NCI-H1694 (cell line): ENCODE results near the gene HOXC11.

Experiments used
- DNase-seq: peaks from one replicate; lab custom pipeline; 2025; lab: John Stamatoyannopoulos, UW

HOXC11 gene

DNA sequence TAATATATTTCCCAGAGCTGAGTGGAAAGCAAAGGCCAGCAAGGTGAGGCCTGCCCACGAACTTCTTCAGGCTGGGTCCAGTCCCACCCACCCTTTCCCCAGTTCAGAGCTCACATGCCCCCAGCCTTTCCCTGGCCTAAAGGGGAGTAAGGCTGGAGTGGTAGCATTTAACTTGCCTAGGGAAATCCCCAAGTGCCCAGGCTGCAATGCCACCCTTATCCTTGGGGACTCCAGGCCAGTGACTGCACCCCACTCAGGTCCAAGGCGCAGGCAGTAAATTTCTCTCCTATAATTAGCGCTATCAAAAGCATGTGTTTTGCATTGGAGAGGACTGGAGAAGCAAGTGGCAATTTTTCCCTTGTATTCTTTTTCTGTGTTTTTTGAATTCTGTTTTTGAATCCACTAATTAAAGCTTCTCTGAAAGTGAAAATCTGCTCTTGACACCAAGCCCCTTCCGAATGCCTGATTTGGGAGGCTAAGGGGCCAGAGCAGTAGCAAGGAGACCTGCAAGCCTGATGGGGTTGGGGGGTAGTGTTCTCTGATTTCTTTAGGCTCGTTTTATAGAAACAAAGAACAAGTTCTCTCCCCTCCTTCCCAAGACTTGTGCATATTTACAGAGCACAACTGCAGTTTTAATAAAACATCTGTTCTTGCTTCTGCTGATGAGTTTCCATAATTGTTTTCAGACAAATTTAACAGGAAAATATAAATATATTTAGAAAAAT lies 51.8 kb downstream of the HOXC11 start:
- no peak for DNase-seq

DNA sequence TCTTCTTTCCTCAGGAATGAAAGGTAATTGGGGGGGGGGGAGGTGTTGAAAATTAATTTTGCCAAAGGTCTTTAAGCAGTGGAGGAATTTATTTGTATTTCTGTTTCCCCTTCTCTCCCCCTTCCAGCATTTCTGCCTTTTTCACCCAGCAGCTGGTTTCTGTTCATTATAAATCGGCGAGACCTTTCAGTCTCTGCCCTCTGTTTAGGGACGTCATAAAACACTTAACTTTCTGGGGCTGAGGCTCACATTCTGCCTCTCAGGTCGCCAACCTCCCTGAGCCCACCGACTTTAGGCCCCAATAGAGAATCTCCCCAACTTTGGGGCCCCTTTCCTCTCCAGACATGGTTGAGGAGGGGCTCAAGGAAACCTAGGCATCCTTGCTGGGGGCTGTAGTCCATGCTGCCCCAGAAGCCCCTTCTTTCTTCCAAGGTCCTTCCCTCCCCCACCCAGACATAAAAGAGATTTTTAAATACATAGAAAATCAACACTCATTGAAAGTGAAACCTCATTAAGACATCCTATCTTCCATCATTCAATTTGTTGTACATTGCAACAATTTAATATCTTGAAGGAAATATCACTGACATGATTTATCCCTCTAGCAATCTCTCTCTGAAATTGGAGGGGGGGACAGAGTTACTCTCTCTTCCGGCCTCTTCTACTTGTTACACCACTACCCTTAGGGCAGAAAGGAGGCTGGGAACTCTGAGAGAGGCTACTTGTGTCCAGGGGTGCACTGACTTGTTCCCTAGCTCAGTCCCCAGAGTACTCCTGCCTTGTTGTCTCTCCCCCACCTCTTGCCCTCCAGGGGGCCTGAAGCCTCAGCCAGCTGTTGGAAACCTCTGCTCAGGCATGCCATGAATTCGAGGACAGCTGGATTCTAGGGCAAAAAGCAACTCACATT lies 52.8 kb downstream of the HOXC11 start:
- DNase-seq, result no peak

DNA sequence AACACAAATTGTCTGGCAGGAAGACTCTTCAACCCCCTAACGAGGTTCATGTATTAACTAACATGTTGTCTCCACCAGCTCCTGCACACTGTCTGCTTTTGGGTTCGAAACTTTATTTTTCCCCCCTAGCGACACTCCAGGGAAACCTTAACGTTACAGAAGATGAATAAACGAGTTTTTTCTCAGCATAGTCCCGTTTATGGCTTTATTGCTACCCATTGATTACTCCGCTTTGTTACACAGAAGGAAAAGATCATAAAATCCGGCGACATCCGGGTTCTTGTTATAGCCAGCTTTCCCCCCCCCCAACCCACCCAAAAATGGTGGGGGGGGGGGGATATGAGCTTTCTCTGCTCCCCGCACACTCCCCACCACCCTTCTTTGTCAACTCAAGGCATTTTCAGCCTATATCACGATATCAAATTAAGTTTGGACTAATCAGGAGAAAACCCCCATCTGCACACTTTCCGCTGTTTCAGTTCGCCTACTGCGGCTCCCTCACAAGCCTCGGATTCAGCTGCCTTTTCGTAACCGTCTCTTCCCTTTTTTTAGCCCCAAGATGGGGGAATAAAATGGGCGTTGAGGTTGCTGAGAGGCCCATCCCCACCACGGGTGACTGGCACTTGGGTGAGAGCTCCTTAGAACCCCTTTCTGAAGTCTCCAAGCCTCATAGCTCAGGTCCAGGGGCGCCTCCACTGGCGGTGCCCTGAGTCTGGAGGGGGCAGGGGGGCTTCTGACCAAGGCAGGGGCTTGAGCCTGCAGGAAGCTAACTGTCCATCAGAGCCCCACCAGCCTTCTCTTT lies 53.9 kb downstream of the HOXC11 start:
- DNase-seq, result no peak
